K562 (cell line): ENCODE measurements around the gene NPY1R. TPM values are rescaled to one million over a fixed set of nuclear protein-coding genes. Genes with fewer than 3 reads are reported as not detected.

ENCODE experiments used
- BHLHE40 ChIP-seq: IDR thresholded peaks from 2 replicates; pipeline ENCODE4 v1.6.1; 2011; ENCODE audit warnings: low read length, improper control_type of control experiment
- CBFA2T2 ChIP-seq: fragments of 450-650 bp; conservative IDR thresholded peaks from 2 replicates; pipeline ENCODE4 v1.6.1; 2017; ENCODE audit warnings: mild to moderate bottlenecking
- DEAF1 ChIP-seq: fragments of 450-650 bp; formaldehyde crosslinking; IDR thresholded peaks from 2 replicates; pipeline ENCODE4 v1.4.0; 2020; ENCODE audit warnings: mild to moderate bottlenecking, moderate library complexity
- FOXA1 ChIP-seq: fragments of 450-650 bp; IDR thresholded peaks from 2 replicates; pipeline ENCODE4 v1.6.1; 2016; ENCODE audit warnings: mild to moderate bottlenecking, borderline replicate concordance
- MITF ChIP-seq: IDR thresholded peaks from 2 replicates; pipeline ENCODE4 v1.6.1; 2014; ENCODE audit warnings: antibody characterized with exemption
- MYC ChIP-seq, 2 experiments: fragments of 250-450 bp in 1 of 2; sonication (Bioruptor Pico) in 1 of 2; IDR thresholded peaks; 2 replicates each; pipeline versions ENCODE4 v1.5.1 to v1.6.1; 2012 to 2021; ENCODE audit warnings: low read depth in 2 of 2, borderline replicate concordance in 1 of 2, improper control_type of control experiment in 1 of 2, low read length in 1 of 2, mild to moderate bottlenecking in 1 of 2, moderate library complexity in 1 of 2
- RAD21 ChIP-seq, 2 experiments: fragments of 250-450 bp in 1 of 2; fragments of 450-650 bp in 1 of 2; sonication (Bioruptor Pico) in 1 of 2; formaldehyde crosslinking in 1 of 2; IDR thresholded peaks in 1 of 2; conservative IDR thresholded peaks in 1 of 2; 2 replicates each; pipeline versions ENCODE4 v1.4.0 to v1.8.0; 2020 to 2022; ENCODE audit warnings: mild to moderate bottlenecking in 2 of 2, moderate library complexity in 1 of 2
- RB1 ChIP-seq: fragments of 450-650 bp; IDR thresholded peaks from 2 replicates; pipeline ENCODE4 v1.6.1; 2017; ENCODE audit warnings: low read depth, mild to moderate bottlenecking
- RCOR1 ChIP-seq, 2 experiments: IDR thresholded peaks; 2 replicates each; pipeline ENCODE4 v1.6.1; 2012; ENCODE audit warnings: low read depth in 2 of 2, low read length in 2 of 2, borderline replicate concordance in 1 of 2, improper control_type of control experiment in 1 of 2
- SMC3 ChIP-seq: conservative IDR thresholded peaks from 2 replicates; pipeline ENCODE4 v1.6.1; 2011; ENCODE audit warnings: low read depth, low read length, improper control_type of control experiment; ENCODE audit not compliant: insufficient read depth
- TAF9B ChIP-seq: fragments of 450-650 bp; IDR thresholded peaks from 2 replicates; pipeline ENCODE4 v1.6.1; 2018; ENCODE audit warnings: mild to moderate bottlenecking; ENCODE audit not compliant: partially characterized antibody
- TFE3 ChIP-seq: fragments of 450-650 bp; formaldehyde crosslinking; IDR thresholded peaks from 2 replicates; pipeline ENCODE4 v1.4.0; 2020; ENCODE audit warnings: mild to moderate bottlenecking, mixed read lengths
- USF1 ChIP-seq: sonication (generic); formaldehyde crosslinking; IDR thresholded peaks from 2 replicates; pipeline ENCODE4 v1.9.0; 2022; ENCODE audit warnings: mild to moderate bottlenecking, missing genetic modification reagents
- polyA plus RNA-seq, 8 experiments: library from polyadenylated mRNA; depleted of rRNA in 4 of 8; stranded (reverse) in 5 of 8; unstranded in 3 of 8; fragments of >200 nt; fragmentation: Nextera tagmentation in 2 of 8; fragmentation: Illumina TruSeq in 1 of 8; extraction: Ambion mirVana in 2 of 8; extraction: Trizol in 1 of 8; gene quantifications; 2 replicates each; pipeline versions ENCODE4 v1.2.1 to v1.2.3, GENCODE V29; 2011 to 2014; ENCODE audit warnings: inconsistent platforms in 1 of 8, missing spikeins in 1 of 8
- total RNA-seq, 7 experiments: library from RNA; depleted of rRNA in 6 of 7; stranded (reverse); fragments of >200 nt in 6 of 7; fragmentation: Illumina TruSeq in 2 of 7; extraction: Trizol in 2 of 7; gene quantifications; 2 replicates each; pipeline versions ENCODE4 v1.2.1 to v1.2.3, GENCODE V29; 2011 to 2021; ENCODE audit warnings: low replicate concordance in 1 of 7
- TF ChIP-seq, protein P1 (sequence below): fragments of 450-650 bp; conservative IDR thresholded peaks from 2 replicates; pipeline ENCODE4 v1.6.1; 2016; ENCODE audit warnings: missing genetic modification characterization, low read depth, mild to moderate bottlenecking, missing compliant biosample characterization, moderate library complexity

Gene NPY1R
- total and polyA plus RNA-seq, 9 of the 15 experiments (the other 6 are each of a cell fraction or from before 2014, with no cell fraction given), result 0.04 to 0.18 (median 0.12) TPM; not detected in 5

DNA sequence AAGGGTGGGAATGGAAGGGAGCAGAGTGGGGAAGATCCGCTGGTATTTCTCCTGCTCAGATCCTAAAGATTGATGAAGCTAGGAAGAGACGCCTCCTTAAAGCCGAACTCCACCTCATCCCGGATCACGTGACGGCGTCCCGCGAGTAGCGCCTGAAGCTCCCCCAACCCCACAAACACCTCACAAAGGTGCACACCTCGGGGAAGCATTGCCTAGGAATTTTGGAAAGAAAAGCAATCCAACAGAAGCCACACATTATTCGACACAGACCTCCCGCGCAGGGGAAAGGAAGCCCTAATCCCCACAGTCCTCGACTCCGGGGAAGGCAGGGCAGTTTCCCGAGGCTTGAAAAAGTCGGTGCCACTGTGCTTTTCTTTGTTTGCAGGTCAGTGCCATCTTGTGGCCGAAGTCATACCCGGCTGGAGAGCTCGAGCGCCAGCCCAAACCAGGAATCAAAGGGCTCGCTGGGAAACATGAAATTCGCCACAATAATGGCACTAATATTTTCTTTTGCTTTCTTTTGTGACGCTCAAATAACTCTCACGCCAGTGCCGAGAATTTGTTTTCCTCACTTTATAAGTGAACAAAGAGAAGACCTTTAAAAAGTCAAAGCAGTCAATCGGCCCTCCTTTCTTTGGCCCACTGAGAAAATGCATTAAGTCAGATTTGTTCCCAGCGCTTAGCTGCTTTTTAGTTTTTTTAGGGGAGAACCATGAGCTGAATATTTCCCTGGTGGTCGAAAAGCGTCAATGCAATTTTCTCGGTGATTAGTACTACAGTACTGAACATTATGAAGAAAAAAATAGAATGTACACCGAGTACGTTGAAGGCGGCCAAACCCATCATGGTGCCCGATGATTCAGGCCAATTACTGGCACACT lies at the start of gene NPY1R (continued):
- TF ChIP-seq DEAF1 (peak; percentile 58), SMC3 (peak; percentile 85), CBFA2T2 (peak; percentile 65), RB1 (0 out of 2 replicates have a peak, but pooled peaks have one; percentile 46), RCOR1 (IDR thresholded peaks at IDR 0.05; ENCODE audit: borderline replicate concordance in 1 of 2, low read depth in 2 of 2, low read length in 2 of 2) (0 out of 4 replicates have a peak, but pooled peaks of 1 of the 2 experiments have one; percentile 8), BHLHE40 (peak; percentile 48; the same call in 1 of the 2 replicates), MYC (IDR thresholded peaks at IDR 0.05; ENCODE audit: low read depth, low read length) (0 out of 2 replicates have a peak, but pooled peaks have one; percentile 18), MYC (CRISPR knock-in tag; IDR thresholded peaks at IDR 0.05; ENCODE audit: borderline replicate concordance, low read depth) (no peak), FOXA1 (no peak), TAF9B (no peak), RAD21 (CRISPR knock-in tag; conservative IDR thresholded peaks at IDR 0.05 in 1 of 2, IDR thresholded peaks at IDR 0.05 in 1 of 2) (peak; percentile 61 to 76), USF1 (CRISPR knock-in tag) (peak; percentile 66; the same call in 1 of the 2 replicates), TFE3 (CRISPR knock-in tag) (peak; percentile 90), MITF (0 out of 2 replicates have a peak, but pooled peaks have one; percentile 13)
- TF ChIP-seq, protein P1, sequence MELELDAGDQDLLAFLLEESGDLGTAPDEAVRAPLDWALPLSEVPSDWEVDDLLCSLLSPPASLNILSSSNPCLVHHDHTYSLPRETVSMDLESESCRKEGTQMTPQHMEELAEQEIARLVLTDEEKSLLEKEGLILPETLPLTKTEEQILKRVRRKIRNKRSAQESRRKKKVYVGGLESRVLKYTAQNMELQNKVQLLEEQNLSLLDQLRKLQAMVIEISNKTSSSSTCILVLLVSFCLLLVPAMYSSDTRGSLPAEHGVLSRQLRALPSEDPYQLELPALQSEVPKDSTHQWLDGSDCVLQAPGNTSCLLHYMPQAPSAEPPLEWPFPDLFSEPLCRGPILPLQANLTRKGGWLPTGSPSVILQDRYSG, result no peak
